NCI-H1105 treated with DMSO at 0.1 percent for 48 hours (cell line): ENCODE measurements around the gene YWHAE.
"Not testable (repeated sequence)": the region's sequence is repeated elsewhere in the genome, so short reads cannot be mapped to it uniquely, and the experiment has no call there.

ENCODE experiments used
- DNase-seq: peaks from one replicate; lab custom pipeline; 2025; lab: John Stamatoyannopoulos, UW

Gene YWHAE

GRCh38 chr17:1325766-1326165 is 74.3 kb downstream of the YWHAE start:
- DNase-seq = no peak

- DNase-seq = no peak
These were observed 75.7 kb downstream of the YWHAE start for GRCh38 chr17:1324201-1324771.

GRCh38 chr17:1323336-1323735 is 76.7 kb downstream of the YWHAE start:
- DNase-seq = no peak

GRCh38 chr17:1322480-1322879 is 77.5 kb downstream of the YWHAE start:
- no peak for DNase-seq

- no peak for DNase-seq
These were observed 78.0 kb downstream of the YWHAE start for GRCh38 chr17:1322014-1322428.

- DNase-seq = no peak
These were observed 84.1 kb downstream of the YWHAE start for GRCh38 chr17:1315891-1316403.

GRCh38 chr17:1315409-1315808 is 84.6 kb downstream of the YWHAE start:
- no peak for DNase-seq

GRCh38 chr17:1313270-1314005 is 86.6 kb downstream of the YWHAE start:
- no peak for DNase-seq

- DNase-seq = peak; percentile 20
These were observed 87.7 kb downstream of the YWHAE start for GRCh38 chr17:1312261-1312870.

- not testable (repeated sequence) for DNase-seq
These were observed 92.2 kb downstream of the YWHAE start for GRCh38 chr17:1307829-1308228.

- DNase-seq = no peak
These were observed 95.0 kb downstream of the YWHAE start for GRCh38 chr17:1304962-1305563.

- no peak for DNase-seq
These were observed 95.5 kb downstream of the YWHAE start for GRCh38 chr17:1304522-1304921.

GRCh38 chr17:1302761-1303160 is 97.3 kb downstream of the YWHAE start:
- DNase-seq = no peak

GRCh38 chr17:1301546-1301945 is 98.5 kb downstream of the YWHAE start:
- DNase-seq = no peak

- DNase-seq = no peak
These were observed 99.6 kb downstream of the YWHAE start for GRCh38 chr17:1300371-1300905.

- DNase-seq = no peak
These were observed 100.3 kb downstream of the YWHAE start for GRCh38 chr17:1299552-1300370.

- DNase-seq = no peak
These were observed 101.4 kb downstream of the YWHAE start for GRCh38 chr17:1298606-1299005.
